HCT116 (cell line): ENCODE data around the gene PRDX3. TPM values are rescaled to one million over a fixed set of nuclear protein-coding genes. Genes with fewer than 3 reads are reported as not detected.

ENCODE experiments used
- ATAC-seq: fragments of 200-7000 bp; cut with Tn5 transposase; 2 replicates; pipeline ENCODE4 v1.9.1; 2020; ENCODE audit warnings: mild to moderate bottlenecking, moderate library complexity
- BruUV-seq: library from RNA; stranded (reverse); fragments of 400-500 nt; replicated peaks from 2 replicates; lab custom pipeline; 2021; lab: Mats Ljungman, UMichigan
- CTCF ChIA-PET: fragments of 300-600 bp; sonication (Branson Sonifier 250); formaldehyde crosslinking; loops from one replicate; lab custom pipeline; 2021; ENCODE audit warnings: antibody characterized with exemption; lab: Charles Lee
- POLR2A ChIA-PET: fragments of 300-600, 350-600 bp; sonication (Branson Sonifier 250); formaldehyde crosslinking; loops from one replicate; lab custom pipeline; 2021; ENCODE audit warnings: antibody characterized with exemption; lab: Charles Lee
- RAD21 ChIA-PET, 2 experiments: fragments of 300-600 bp; sonication (Branson Sonifier 250); formaldehyde crosslinking; loops; one replicate each; lab custom pipeline; 2023; ENCODE audit warnings: low total read pairs in 2 of 2; ENCODE audit not compliant: uncharacterized antibody in 2 of 2, unreplicated experiment in 2 of 2, low non-redundant PET in 1 of 2; lab: Charles Lee
- DNase-seq: peaks from one replicate; pipeline ENCODE4 v3.0.0-alpha.2; 2010; ENCODE audit warnings: low read depth, low spot score
- H2AFZ ChIP-seq: fragments of 200-600 bp; shearing (Covaris generic), sonication (generic); 2 replicates; pipeline ENCODE4 v1.6.1; 2017; ENCODE audit warnings: low read depth, mixed run types, mixed read lengths, antibody characterized with exemption, low read length; ENCODE audit not compliant: poor library complexity, severe bottlenecking
- H3K27ac ChIP-seq: 2 replicates; pipeline ENCODE4 v1.5.1; 2012; ENCODE audit warnings: low read depth, low read length
- H3K27me3 ChIP-seq: fragments of 200-600 bp; sonication (generic); 2 replicates; pipeline ENCODE4 v1.6.1; 2016; ENCODE audit warnings: mixed run types, low read length, mixed read lengths; ENCODE audit not compliant: insufficient read depth
- H3K36me3 ChIP-seq, 2 experiments: fragments of 200-500 bp in 1 of 2; fragments of 200-600 bp in 1 of 2; sonication (Bioruptor generic) in 1 of 2; sonication (generic) in 1 of 2; 2 replicates each; pipeline versions ENCODE4 v1.5.1 to v1.6.1; 2014 to 2016; ENCODE audit warnings: low read length in 2 of 2, inconsistent platforms in 1 of 2, mixed read lengths in 1 of 2, mixed run types in 1 of 2; ENCODE audit not compliant: insufficient read depth in 2 of 2, control insufficient read depth in 1 of 2
- H3K4me1 ChIP-seq, 2 experiments: fragments of 200-600 bp in 1 of 2; sonication (generic) in 1 of 2; 2 replicates each; pipeline versions ENCODE4 v1.5.1 to v1.6.1; 2012 to 2017; ENCODE audit warnings: low read length in 2 of 2, inconsistent platforms in 1 of 2, mild to moderate bottlenecking in 1 of 2, mixed read lengths in 1 of 2, mixed run types in 1 of 2, moderate library complexity in 1 of 2; ENCODE audit not compliant: insufficient read depth in 2 of 2, control insufficient read depth in 1 of 2
- H3K4me2 ChIP-seq: fragments of 200-600 bp; sonication (generic); 2 replicates; pipeline ENCODE4 v1.6.1; 2017; ENCODE audit warnings: mixed run types, low read length, mixed read lengths
- H3K4me3 ChIP-seq, 2 experiments: fragments of 200-600 bp in 1 of 2; sonication (generic) in 1 of 2; replicated peaks in 1 of 2; 2 replicates each; pipeline ENCODE4 v1.5.1; 2011 to 2016; ENCODE audit warnings: low read length in 2 of 2, control low read depth in 1 of 2, low read depth in 1 of 2, mild to moderate bottlenecking in 1 of 2, mixed read lengths in 1 of 2, mixed run types in 1 of 2
- H3K79me2 ChIP-seq: fragments of 200-600 bp; sonication (generic); 2 replicates; pipeline ENCODE4 v1.6.1; 2017; ENCODE audit warnings: mild to moderate bottlenecking, mixed run types, low read length, moderate library complexity, mixed read lengths; ENCODE audit not compliant: insufficient read depth
- H3K9ac ChIP-seq: fragments of 200-600 bp; sonication (generic); 2 replicates; pipeline ENCODE4 v1.6.1; 2016; ENCODE audit warnings: low read length, mixed read lengths
- H3K9me2 ChIP-seq: fragments of 200-600 bp; sonication (generic), shearing (Covaris generic); 2 replicates; pipeline ENCODE4 v1.6.1; 2017; ENCODE audit warnings: mixed run types, mild to moderate bottlenecking, moderate library complexity; ENCODE audit not compliant: insufficient read depth
- H3K9me3 ChIP-seq, 2 experiments: fragments of 200-500 bp in 1 of 2; fragments of 200-600 bp in 1 of 2; sonication (Bioruptor generic) in 1 of 2; sonication (generic) in 1 of 2; 2 replicates each; pipeline ENCODE4 v1.6.1; 2014 to 2017; ENCODE audit warnings: low read length in 2 of 2, mixed read lengths in 2 of 2, inconsistent platforms in 1 of 2, low read depth in 1 of 2, mild to moderate bottlenecking in 1 of 2, mixed run types in 1 of 2, moderate library complexity in 1 of 2; ENCODE audit not compliant: control insufficient read depth in 1 of 2, insufficient read depth in 1 of 2
- H4K20me1 ChIP-seq: fragments of 200-600 bp; sonication (generic), shearing (Covaris generic); 2 replicates; pipeline ENCODE4 v1.6.1; 2017; ENCODE audit warnings: mixed run types, mild to moderate bottlenecking, moderate library complexity; ENCODE audit not compliant: insufficient read depth
- CBX3 ChIP-seq: IDR thresholded peaks from 2 replicates; pipeline ENCODE4 v1.6.1; 2012; ENCODE audit warnings: low read depth
- ELF1 ChIP-seq: IDR thresholded peaks from 2 replicates; pipeline ENCODE4 v1.6.1; 2012; ENCODE audit warnings: low read depth, borderline replicate concordance
- FOSL1 ChIP-seq: IDR thresholded peaks from 2 replicates; pipeline ENCODE4 v1.6.1; 2012; ENCODE audit warnings: low read depth
- JUND ChIP-seq: IDR thresholded peaks from 2 replicates; pipeline ENCODE4 v1.6.1; 2012
- POLR2AphosphoS5 ChIP-seq: IDR thresholded peaks from 2 replicates; pipeline ENCODE4 v1.6.1; 2011; ENCODE audit warnings: mild to moderate bottlenecking, low read depth, low read length, moderate library complexity
- SP1 ChIP-seq: IDR thresholded peaks from 2 replicates; pipeline ENCODE4 v1.6.1; 2012; ENCODE audit warnings: low read depth
- YY1 ChIP-seq: IDR thresholded peaks from 2 replicates; pipeline ENCODE4 v1.6.1; 2011; ENCODE audit warnings: low read length, low read depth, moderate library complexity, mild to moderate bottlenecking; ENCODE audit not compliant: insufficient replicate concordance; ENCODE audit errors: extremely low read depth
- ZFX ChIP-seq: fragments of 450-650 bp; IDR thresholded peaks from 2 replicates; pipeline ENCODE4 v1.6.1; 2017
- intact Hi-C: fragments of 100-400 bp; cut with micrococcal nuclease; formaldehyde crosslinking; loops from 2 replicates; pipeline ENCODE4 v1.10.0; 2022
- total RNA-seq: library from RNA; stranded (reverse); gene quantifications from one replicate; pipeline ENCODE4 v1.2.1, GENCODE V29; 2021; ENCODE audit not compliant: unreplicated experiment
- TF ChIP-seq, protein P1 (sequence below): IDR thresholded peaks from 2 replicates; pipeline ENCODE4 v1.6.1; 2012; ENCODE audit warnings: low read depth
- TF ChIP-seq, protein P2 (sequence below), 3 experiments: fragments of 200-600 bp in 1 of 3; sonication (generic) in 1 of 3; IDR thresholded peaks in 2 of 3; conservative IDR thresholded peaks in 1 of 3; 2 replicates each; pipeline ENCODE4 v1.5.1; 2012 to 2017; ENCODE audit warnings: low read depth in 2 of 3, low read length in 2 of 3, antibody characterized with exemption in 1 of 3, borderline replicate concordance in 1 of 3, control low read depth in 1 of 3, mild to moderate bottlenecking in 1 of 3, mixed read lengths in 1 of 3, mixed run types in 1 of 3, moderate library complexity in 1 of 3; ENCODE audit not compliant: insufficient read depth in 1 of 3

PRDX3 gene
- total RNA-seq, 1 experiment from 2014 or later, result 281 TPM

DNA sequence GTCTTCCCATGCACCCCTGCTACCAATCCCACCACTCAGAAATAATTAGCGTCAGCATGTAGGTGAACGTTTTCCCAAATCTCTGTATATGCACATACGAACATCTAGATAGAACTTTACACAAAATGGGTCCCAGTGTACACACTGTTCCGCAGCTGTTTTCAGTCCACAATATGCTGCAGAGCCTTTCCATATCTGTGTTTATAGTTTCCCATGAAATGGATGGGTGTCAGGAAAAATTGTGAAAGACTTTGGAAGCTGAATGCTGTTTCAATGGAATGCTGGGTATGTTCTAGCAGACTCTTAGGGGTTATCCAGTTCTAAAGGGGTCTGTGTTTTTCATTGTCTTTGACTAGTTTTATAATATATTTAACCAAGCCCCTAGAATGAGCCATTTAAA is 42.6 kb upstream of the PRDX3 start:
- Histone ChIP-seq H3K4me1 (peaks cover 0 to 6% of the 10 kb centered on the region in 2 experiments; a peak in 1 of 4 replicates), H4K20me1 (no peaks in the 10 kb centered on the region), H2AFZ (no peak overlapping the region), H3K36me3 (no peaks in the 10 kb centered on the region), H3K9me3 (no peaks in the 10 kb centered on the region), H3K9me2 (no peaks in the 10 kb centered on the region), H3K4me2 (no peak overlapping the region), H3K9ac (no peak overlapping the region), H3K79me2 (no peaks in the 10 kb centered on the region), H3K4me3 (no peak overlapping the region), H3K27me3 (no peaks in the 10 kb centered on the region), H3K27ac (no peak overlapping the region)
- ChIA-PET RAD21 (interaction anchor here in 1 of 2 experiments (0.7 kb wide), 1 partner anchor 168 kb away, joined by 3 read pairs; no protein-coding TSS in a partner anchor), POLR2A (interaction anchor here (1.0 kb wide), 1 partner anchor 14 kb away, joined by 3 read pairs; the partner anchor contains the start of gene GRK5), CTCF (interaction anchor here (0.7 to 1.2 kb wide), 2 partner anchors 12 to 22 kb away, joined by 3 to 4 read pairs; no protein-coding TSS in a partner anchor)
- no TSS peak for BruUV-seq
- ATAC-seq (no peak), DNase-seq (no peak)
- intact Hi-C loops, result no loop called here
- TF ChIP-seq JUND, result no peak
- no peak for TF ChIP-seq ELF1
- no peak for TF ChIP-seq SP1
- no peak for TF ChIP-seq POLR2AphosphoS5
- TF ChIP-seq CBX3, result no peak
- TF ChIP-seq, protein P1, sequence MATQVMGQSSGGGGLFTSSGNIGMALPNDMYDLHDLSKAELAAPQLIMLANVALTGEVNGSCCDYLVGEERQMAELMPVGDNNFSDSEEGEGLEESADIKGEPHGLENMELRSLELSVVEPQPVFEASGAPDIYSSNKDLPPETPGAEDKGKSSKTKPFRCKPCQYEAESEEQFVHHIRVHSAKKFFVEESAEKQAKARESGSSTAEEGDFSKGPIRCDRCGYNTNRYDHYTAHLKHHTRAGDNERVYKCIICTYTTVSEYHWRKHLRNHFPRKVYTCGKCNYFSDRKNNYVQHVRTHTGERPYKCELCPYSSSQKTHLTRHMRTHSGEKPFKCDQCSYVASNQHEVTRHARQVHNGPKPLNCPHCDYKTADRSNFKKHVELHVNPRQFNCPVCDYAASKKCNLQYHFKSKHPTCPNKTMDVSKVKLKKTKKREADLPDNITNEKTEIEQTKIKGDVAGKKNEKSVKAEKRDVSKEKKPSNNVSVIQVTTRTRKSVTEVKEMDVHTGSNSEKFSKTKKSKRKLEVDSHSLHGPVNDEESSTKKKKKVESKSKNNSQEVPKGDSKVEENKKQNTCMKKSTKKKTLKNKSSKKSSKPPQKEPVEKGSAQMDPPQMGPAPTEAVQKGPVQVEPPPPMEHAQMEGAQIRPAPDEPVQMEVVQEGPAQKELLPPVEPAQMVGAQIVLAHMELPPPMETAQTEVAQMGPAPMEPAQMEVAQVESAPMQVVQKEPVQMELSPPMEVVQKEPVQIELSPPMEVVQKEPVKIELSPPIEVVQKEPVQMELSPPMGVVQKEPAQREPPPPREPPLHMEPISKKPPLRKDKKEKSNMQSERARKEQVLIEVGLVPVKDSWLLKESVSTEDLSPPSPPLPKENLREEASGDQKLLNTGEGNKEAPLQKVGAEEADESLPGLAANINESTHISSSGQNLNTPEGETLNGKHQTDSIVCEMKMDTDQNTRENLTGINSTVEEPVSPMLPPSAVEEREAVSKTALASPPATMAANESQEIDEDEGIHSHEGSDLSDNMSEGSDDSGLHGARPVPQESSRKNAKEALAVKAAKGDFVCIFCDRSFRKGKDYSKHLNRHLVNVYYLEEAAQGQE, result no peak
- TF ChIP-seq, protein P2, sequence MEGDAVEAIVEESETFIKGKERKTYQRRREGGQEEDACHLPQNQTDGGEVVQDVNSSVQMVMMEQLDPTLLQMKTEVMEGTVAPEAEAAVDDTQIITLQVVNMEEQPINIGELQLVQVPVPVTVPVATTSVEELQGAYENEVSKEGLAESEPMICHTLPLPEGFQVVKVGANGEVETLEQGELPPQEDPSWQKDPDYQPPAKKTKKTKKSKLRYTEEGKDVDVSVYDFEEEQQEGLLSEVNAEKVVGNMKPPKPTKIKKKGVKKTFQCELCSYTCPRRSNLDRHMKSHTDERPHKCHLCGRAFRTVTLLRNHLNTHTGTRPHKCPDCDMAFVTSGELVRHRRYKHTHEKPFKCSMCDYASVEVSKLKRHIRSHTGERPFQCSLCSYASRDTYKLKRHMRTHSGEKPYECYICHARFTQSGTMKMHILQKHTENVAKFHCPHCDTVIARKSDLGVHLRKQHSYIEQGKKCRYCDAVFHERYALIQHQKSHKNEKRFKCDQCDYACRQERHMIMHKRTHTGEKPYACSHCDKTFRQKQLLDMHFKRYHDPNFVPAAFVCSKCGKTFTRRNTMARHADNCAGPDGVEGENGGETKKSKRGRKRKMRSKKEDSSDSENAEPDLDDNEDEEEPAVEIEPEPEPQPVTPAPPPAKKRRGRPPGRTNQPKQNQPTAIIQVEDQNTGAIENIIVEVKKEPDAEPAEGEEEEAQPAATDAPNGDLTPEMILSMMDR (IDR thresholded peaks at IDR 0.05 in 2 of 3, conservative IDR thresholded peaks at IDR 0.05 in 1 of 3; ENCODE audit: borderline replicate concordance in 1 of 3, insufficient read depth in 1 of 3, low read depth in 2 of 3, low read length in 2 of 3), result no peak
- TF ChIP-seq YY1, result no peak
- TF ChIP-seq ZFX, result no peak
- no peak for TF ChIP-seq FOSL1
